Inferior parietal cortex (tissue), 1 donor: ENCODE results near the gene EIF2AK3.

Experiments
- DNase-seq: peaks from one replicate; pipeline ENCODE4 v3.0.0-alpha.2; 2016; ENCODE audit errors: extremely low spot score

Gene EIF2AK3

DNA sequence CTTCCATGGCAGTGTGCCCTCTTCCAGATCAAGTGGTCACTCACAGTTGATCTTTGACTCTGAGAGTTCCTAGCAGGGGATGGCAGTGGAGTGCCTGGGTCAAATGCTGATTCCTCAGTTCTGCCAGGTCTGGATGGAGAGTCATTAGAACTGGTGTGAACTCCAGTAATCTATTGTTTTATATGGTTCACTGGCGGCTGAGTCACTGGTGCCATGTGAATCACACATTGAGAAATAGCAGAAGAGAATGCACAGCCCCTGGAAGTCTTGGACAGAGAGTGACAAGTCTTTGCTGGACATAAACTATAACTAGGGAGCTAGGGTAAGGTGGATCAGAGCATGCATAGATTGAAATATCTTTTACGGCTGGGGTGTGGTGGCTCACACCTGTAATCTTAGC, 86.9 kb downstream of the EIF2AK3 start:
- DNase-seq: no peak

DNA sequence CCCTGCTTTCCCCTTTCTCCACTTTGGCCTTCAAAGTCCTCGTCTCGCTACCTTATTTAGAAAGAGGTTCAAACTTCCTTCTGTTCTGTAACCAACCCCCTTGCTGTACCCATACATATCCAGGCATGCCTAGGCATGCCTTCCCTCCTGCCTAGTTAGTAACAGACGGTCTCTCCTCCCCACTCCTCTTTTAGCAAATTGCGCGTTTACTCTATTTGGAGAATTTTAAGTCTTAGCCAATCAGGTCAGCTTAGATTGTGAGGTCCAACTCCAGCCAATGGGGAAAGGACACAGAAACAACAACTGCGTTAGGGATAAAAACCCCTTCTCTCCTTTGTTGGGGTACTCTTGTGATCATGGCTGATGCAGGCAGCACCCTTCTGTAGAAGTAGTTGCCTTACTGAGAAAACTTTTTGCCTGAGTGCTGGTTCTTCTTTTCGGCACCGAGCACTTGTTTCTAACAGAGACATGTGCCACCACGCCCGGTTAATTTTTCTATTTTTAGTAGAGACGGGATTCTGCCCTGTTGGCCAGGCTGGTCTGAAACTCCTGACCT, 88.8 kb downstream of the EIF2AK3 start:
- no peak for DNase-seq

DNA sequence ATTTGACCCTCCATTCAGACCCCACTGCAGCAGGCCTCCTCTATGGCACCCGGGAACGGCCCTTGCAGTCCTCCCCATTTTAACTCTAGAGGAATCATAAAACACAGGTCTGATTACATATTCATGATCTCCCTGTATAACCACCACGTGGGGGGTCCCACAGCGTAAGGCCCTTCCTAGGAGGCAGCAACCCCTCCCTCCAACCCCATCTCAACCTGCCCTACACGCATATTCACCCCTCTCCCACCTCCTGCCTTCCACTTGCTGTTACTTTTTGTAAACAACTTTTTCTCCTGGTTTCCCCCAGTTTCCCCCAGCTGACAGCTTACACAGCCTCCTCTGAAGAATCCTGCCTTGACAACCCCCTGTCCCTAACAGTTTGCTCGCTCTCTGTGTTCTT, 89.6 kb downstream of the EIF2AK3 start:
- DNase-seq: no peak

DNA sequence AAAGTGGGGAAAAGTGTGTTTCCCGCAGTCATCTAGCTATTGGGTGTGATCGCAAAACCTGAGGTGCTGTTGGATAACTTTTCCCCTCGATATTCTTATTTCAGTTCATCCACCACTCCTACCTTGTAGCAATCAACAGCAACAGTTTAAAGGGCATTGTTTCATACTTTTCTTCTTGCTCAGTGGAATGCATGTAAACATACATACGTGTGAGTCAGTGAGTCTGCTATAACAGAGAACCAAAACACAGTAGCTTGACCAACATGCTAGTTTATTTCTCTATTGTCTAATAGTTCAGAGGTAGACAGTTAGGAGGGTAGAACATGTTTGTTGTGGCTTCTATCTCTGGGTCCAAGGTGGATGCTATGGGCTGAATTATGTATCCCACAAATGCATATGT, 97.2 kb downstream of the EIF2AK3 start:
- DNase-seq: no peak

DNA sequence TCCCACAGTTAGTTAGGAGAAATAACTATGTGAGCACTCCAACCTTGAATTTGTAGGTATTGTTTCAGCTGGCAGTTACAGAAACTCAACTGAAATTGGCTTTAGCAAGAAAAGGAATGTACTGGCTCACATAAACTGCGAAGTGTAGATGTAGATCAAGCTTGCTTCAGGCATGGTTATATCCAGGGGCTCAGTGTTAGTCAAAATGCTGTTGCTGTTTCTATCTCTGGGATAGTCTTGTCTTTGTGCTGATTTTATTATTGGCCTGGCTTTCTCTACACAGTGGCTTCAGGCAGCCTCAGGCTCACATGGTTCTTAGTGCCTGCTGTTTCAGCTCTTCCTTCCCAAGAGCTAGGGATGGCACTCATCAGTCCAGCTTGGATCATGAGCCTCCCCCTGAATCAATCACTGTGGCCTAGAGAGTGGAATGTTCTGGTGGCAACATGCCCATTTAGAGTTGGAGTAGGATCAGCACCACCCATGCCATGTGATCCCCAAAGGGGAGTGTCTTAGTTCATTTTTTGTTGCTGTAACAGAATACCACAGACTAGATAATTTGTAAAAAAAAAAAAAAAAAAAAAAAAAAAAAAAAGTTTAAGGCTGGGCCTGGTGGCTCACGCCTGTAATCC, 105.7 kb downstream of the EIF2AK3 start:
- DNase-seq: no peak

DNA sequence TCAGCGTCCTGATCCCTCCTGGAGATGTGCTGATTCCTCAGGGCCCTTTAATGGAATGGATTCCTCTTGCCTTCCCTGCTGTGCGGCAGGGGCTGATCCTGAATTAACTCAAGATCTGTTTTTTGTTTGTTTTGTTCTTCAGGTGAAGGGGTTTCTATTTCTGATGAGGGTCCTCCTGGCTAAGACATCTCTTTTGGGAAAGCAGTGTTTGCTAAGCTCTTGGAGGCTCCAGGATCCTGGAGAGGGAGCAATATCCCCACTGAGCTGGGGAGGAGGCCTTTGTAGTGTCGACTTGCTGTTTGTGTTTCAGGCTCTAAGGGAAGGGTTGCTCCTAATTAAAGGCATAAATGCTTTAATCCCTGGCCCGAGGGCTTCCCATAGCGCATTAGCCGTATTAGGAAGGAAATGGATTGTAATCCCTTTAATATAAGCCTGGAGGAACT, 109.5 kb downstream of the EIF2AK3 start:
- no peak for DNase-seq
